GM19239 (cell line): ENCODE data around the gene TRMO.

Experiments used
- DNase-seq: peaks from one replicate; pipeline ENCODE4 v3.0.0; 2011; ENCODE audit warnings: low spot score; ENCODE audit not compliant: insufficient read length
- FAIRE-seq: peaks from 2 replicates; lab custom pipeline; 2011; peaks lifted over from hg19 to GRCh38; lab: Jason Lieb, UNC

Gene TRMO

DNA sequence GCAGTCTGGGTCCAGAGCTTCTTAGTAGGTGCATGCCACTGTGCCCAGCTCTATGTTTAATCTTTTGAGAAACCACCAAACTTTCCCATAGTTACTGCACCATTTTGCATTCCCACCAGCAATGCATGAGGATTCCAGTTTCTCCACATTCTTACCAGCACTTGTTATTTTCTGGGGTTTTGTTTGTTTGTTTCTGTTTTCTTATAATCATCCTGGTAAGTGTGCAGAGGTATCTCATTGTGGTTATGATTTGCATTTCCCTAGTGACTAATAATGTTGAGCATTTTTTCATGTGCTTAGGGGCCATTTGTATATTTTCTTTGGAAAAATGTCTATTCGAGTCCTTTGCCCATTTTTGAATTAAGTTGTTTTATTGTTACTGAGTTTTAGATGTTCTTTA, 57.9 kb downstream of the TRMO start:
- DNase-seq: no peak
- FAIRE-seq: no peak

DNA sequence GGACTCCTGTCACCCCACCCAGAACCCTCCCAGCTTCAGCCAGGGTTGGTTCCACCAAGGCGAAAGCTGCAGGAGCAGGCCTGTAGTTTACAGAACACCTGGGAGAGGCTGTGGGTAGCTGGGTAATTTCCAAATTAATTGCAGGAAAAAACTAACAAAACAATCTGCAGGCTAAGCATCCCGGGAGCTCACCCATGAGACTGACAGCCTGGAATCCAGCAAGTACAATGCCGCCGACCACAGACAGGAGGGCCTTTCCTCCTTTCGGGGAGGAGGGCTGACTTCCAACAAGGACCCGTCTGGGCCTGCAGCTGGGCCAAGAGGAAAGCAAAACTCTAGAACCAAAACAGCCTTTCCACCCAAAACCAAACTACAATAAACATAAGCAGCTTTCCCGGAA, 59.0 kb downstream of the TRMO start:
- FAIRE-seq: no peak
- no peak for DNase-seq

DNA sequence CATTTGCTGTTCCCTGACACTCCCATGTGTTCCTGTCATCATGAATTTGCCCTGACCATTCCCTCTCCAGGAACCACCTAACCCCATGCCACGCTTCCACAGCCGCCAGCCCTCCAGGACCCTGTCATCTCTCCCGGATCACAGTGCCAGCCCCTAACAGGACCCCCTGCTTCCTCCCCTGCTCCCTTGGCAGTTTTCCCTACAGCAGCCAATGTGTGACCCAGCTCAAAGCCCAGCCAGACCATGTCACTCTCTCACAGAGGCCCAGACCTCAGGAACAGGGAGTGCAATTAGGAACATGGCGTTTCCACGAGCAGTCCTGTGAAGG, 61.2 kb downstream of the TRMO start:
- DNase-seq: no peak
- FAIRE-seq: no peak

DNA sequence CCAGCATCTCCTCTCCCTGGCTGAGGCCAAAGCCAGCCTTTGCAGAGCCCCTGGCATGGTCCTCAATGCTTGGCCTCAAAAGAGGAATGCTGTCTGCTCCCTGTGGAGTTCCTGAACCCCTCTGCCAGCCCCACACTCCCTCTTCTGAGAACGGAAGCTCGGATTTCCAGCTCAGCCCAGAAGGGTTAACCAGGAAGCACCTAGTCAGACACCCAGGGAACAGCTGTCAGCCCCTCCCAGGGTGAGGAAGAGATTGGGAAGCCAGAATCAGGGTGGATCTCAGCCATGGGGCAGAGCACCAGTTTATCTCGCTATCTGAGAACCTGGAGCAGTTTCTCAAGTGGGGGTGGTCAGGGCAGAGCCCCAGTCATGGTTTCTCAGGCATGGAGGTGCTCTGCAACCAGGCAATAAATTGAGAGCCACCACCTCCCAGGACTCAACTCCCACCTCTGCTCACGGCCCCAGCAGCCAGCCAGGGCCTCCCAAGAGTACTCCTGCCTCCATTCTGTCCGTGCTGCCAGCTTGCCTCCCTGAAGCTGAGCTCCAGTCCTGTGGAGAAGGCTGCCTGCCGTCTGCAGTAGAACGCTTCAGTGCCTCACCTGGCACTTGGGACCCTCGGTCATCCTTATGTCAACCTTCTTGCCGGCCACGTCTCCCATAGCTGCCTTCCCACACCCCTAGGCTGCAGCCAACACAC, 61.7 kb downstream of the TRMO start:
- FAIRE-seq (no peak), DNase-seq (no peak)

DNA sequence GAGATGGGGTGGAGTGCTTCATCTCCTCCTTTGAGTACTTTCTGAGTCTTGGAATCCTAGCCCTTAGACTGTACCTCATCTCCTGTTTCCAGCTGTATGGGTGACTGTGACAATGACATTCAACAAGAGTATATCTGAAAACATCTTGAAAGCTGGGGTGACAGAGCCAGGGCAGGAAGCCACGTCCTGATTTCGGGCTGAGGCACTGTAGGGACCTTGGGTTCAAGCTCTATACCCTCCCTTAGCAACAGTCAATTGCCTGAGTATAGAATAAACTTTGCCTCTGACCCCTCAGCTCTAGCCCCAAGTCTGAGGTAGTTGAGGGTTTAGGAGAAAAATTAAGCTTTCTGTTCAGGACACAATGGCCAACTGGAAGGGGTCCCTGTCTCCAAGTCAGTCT, 63.0 kb downstream of the TRMO start:
- no peak for DNase-seq
- FAIRE-seq: no peak

DNA sequence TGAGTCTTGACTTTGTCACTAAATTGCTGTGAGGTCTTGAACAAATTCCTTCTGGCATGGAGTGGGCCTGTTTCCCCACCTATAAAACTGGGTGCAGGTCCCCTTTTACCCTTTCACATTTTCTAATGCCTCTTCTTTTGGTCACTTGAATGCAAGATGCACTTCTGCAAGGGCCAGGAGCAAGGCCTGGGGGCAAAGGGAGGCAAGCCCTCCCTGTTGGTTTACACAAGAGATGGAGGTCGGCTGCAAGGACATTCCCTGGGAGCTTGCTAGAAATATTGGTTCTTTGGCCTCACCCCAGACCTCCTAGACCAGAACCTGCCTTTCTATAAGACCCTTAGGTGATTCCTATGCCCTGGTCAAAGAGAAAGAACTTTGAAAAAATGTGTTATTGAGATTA, 63.5 kb downstream of the TRMO start:
- FAIRE-seq (no peak), DNase-seq (no peak)

DNA sequence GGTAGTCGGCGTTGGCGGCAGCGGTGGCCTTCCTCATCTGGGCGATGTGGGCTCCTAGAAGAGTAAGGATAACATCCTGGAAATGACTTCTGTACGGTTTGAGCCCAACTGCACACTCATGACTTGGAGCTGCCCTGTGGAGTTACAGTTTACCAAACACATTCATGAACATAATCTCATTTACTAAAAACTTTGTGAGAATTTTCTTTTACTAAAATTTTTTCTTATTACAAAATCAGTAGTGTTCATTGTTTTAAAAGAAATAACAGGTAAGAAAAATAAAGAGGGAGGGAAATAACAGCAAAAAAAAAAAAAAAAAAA, 63.9 kb downstream of the TRMO start:
- DNase-seq (no peak), FAIRE-seq (no peak)

DNA sequence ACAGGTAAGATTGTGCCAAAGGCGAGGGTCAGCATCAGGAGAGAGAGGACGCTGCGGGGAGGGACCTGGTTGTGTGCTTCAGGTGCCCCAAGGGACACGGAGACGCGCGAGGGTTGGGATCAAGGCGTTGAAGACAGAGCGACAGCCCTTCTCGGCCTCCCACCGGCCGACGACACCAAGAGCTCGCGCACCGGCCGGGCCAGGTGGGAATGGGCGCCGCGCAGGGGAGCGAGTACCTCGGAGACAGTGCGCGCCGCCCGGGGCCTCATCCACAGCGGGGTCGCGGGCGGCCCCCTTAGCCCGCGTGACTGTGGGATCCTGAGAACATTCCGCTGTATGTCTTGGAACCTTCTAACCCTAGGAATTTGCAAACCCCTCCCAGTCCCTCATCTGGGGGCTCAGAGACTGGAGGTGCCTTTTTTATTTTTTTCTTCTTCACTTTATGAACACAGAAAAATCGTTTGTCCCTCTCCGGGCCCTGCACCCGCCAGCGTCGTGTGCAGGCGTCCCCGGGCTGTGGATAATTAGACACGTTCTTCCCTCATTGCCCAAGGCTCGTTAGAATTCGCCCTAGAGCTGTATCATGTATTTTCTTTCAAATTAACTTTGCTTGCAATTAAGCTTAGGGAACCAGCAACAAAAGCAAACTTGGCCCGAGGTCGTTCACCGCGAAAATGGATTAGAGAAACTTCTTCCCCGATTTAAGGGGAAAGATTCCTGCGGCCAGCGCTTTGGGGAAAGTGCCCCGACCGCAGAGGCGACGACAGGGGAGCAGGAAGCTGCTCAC, 64.5 kb downstream of the TRMO start:
- DNase-seq (no peak), FAIRE-seq (no peak)

DNA sequence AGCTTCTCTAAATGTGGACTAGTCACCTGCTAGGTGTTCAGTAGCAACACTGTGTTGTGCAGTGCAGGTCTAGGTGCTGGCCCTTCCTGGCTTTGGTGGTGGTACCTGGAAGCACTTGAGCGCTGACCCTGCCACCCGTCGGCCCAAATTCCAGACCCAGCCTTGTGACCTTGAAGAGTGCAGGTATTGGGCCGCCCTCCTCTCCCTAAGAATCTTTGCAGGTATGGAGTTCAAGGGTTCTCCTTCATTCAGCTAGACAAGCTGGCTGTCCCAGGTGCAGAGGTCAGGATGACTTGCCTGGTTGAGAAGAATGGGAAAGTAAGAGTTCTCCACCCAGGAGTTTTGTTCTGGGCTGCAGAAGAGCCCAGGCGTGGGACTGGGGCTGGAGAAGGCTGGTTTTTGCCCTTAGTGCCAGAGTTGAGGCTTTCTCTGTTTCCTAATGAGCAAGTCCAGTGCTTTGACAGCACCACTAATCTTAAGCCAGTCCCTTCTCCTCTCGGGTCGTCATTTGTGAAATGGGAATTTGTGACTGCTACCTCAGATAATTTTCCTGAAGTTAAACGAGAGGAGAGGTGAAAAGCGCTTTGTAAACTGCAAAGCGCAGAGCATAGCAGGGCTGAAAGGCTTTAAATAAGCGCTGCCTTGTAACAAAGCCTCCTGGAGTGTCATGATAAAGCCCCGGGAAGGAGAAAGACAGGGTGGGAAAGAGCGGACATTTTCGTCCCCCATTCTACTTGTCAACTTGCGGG, 65.3 kb downstream of the TRMO start:
- FAIRE-seq (no peak), DNase-seq (no peak)

DNA sequence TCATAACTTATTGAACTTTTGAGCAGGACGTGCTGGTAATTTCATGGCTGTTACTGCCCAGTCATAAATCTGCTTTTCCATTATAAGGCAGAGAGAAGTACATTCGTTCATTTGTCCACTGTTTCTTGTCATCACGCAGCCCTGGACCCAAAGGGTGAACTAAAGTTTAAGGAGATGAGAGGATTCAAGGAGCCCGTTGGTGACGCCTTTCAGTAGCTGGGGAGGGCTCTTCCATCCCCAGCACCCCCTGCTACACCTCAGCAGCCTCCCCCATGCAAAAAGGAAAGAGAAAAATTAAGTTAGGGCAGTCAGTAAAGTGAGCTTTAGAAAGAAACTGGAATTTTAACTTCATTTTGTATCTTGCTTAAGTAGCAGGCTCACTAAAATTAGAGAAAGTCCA, 66.4 kb downstream of the TRMO start:
- DNase-seq (no peak), FAIRE-seq (no peak)

DNA sequence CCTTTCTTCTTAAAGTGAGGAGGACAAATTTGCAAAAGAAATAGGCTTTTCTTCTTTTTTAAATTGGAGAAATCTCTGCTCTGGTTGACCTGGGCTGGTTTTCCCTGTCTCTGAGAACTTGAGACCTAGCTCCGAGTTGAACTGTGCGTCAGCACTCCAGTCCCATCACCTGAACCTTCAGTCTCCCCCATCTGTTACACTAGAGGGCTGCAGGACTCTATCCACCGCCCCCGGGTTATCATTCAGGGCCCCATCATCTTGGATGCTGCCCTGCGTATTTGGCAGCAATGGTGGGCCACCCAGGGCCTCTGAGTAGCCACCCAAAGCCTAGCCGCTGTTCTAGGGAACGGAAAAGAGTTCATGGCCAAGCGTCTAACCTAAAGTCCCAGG, 66.8 kb downstream of the TRMO start:
- FAIRE-seq: no peak
- no peak for DNase-seq

DNA sequence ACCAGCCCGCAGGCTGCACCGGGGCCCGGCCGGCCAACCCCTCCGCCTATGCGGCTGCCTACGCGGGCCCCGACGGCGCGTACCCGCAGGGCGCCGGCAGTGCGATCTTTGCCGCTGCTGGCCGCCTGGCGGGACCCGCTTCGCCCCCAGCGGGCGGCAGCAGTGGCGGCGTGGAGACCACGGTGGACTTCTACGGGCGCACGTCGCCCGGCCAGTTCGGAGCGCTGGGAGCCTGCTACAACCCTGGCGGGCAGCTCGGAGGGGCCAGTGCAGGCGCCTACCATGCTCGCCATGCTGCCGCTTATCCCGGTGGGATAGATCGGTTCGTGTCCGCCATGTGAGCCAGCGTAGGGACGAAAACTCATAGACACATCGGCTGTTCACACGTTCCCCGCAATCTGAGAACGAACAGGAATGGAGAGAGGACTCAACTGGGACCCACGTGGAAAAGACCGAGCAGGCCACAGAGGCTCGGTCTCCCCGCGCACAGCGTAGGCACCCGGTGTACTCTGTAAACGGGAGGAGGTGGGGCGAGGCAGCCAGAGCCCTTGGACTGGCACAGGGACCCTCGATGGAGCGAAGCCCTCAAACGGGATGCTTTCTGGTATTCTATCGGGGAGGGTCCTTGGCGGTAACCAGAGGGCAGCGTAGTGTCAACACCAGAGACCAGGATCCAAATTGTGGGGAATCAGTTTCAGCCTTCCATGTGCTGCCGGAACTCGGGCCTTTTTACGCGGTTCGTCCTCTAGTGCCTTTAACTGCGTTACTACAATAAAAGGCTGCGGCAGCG, 67.4 kb downstream of the TRMO start:
- DNase-seq: no peak
- FAIRE-seq: no peak
